Hepatocyte (in vitro differentiated cells): ENCODE results near the gene PAQR9.

Source experiments
- CTCF ChIP-seq: fragments of 200-600 bp; sonication (generic); IDR thresholded peaks from 2 replicates; pipeline ENCODE4 v1.5.1; 2016; ENCODE audit warnings: antibody characterized with exemption, mild to moderate bottlenecking; ENCODE audit not compliant: poor library complexity
- EZH2 ChIP-seq: fragments of 200-600 bp; sonication (generic); IDR thresholded peaks from 2 replicates; pipeline ENCODE4 v1.6.1; 2016; ENCODE audit warnings: antibody characterized with exemption, mild to moderate bottlenecking, borderline replicate concordance
- EZH2phosphoT487 ChIP-seq: fragments of 200-600 bp; sonication (generic); IDR thresholded peaks from one replicate; pipeline ENCODE4 v1.6.1; 2018; ENCODE audit warnings: antibody characterized with exemption, mild to moderate bottlenecking, low read depth, moderate library complexity; ENCODE audit not compliant: unreplicated experiment, severe bottlenecking

DNA sequence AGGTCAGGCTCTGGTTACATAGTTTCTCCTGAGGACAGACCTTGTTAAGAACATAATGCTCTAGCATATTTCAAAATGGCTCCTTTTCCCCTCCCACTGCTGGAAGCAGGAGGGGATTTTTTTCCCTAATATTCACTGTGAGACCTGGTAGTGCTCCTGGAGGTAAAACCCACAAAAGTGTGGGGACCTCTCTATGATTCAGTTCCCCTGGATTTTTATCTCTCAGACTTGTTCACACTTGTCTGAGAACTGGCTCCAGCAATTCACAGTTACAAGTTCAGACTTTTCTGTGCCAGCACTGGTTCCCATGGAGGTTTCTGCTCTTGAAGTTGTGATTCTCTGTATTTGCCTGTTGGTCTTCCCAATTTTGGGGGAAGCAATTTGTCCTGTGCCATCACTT is 38.3 kb downstream of the PAQR9 start:
- no peak for TF ChIP-seq CTCF
- TF ChIP-seq EZH2 = no peak
- no peak for TF ChIP-seq EZH2phosphoT487
